ENCODE data around the gene ARL15.
A peak's percentile ranks its signal among the peaks of the same experiment; 100 is the strongest.

The ARL15 gene

GRCh38 chr5:54313311-54314270 lies 3.2 kb upstream of the ARL15 start:
- DNase-seq: no peak

GRCh38 chr5:54312499-54312898 lies 2.1 kb upstream of the ARL15 start:
- DNase-seq: no peak

GRCh38 chr5:54311176-54311677 lies 854 bp upstream of the ARL15 start:
- DNase-seq: peak; percentile 16

GRCh38 chr5:54309691-54310432 lies 511 bp downstream of the ARL15 start:
- DNase-seq: peak; percentile 20

GRCh38 chr5:54309276-54309675 lies 1.1 kb downstream of the ARL15 start:
- DNase-seq: no peak

- no peak for DNase-seq
These were observed 2.8 kb downstream of the ARL15 start for GRCh38 chr5:54307583-54307982.

- no peak for DNase-seq
These were observed 3.5 kb downstream of the ARL15 start for GRCh38 chr5:54306893-54307292.

GRCh38 chr5:54305737-54306136 lies 4.6 kb downstream of the ARL15 start:
- DNase-seq: no peak

GRCh38 chr5:54304040-54304439 lies 6.3 kb downstream of the ARL15 start:
- no peak for DNase-seq

- DNase-seq: no peak
These were observed 8.1 kb downstream of the ARL15 start for GRCh38 chr5:54302267-54302687.

- no peak for DNase-seq
These were observed 8.5 kb downstream of the ARL15 start for GRCh38 chr5:54301849-54302248.

GRCh38 chr5:54301220-54301619 lies 9.2 kb downstream of the ARL15 start:
- no peak for DNase-seq

GRCh38 chr5:54298947-54299346 lies 11.4 kb downstream of the ARL15 start:
- no peak for DNase-seq

GRCh38 chr5:54296386-54296785 lies 14.0 kb downstream of the ARL15 start:
- DNase-seq: no peak

- DNase-seq: no peak
These were observed 14.6 kb downstream of the ARL15 start for GRCh38 chr5:54295651-54296276.

GRCh38 chr5:54294097-54294667 lies 16.2 kb downstream of the ARL15 start:
- no peak for DNase-seq

GRCh38 chr5:54292866-54293265 lies 17.5 kb downstream of the ARL15 start:
- no peak for DNase-seq

- DNase-seq: no peak
These were observed 18.9 kb downstream of the ARL15 start for GRCh38 chr5:54291498-54291897.

- no peak for DNase-seq
These were observed 20.6 kb downstream of the ARL15 start for GRCh38 chr5:54289769-54290168.

- DNase-seq: no peak
These were observed 21.7 kb downstream of the ARL15 start for GRCh38 chr5:54288568-54289217.

GRCh38 chr5:54285686-54286085 lies 24.7 kb downstream of the ARL15 start:
- DNase-seq: no peak

GRCh38 chr5:54284586-54284985 lies 25.8 kb downstream of the ARL15 start:
- DNase-seq: no peak
